Nephron (organoid): ENCODE results near the gene SETD2.

Source experiments
- H3K27ac Mint-ChIP-seq, 3 experiments: 2 replicates each; pipeline ENCODE4 v1.8.0; 2020; ENCODE audit warnings: mixed read lengths in 3 of 3, mild to moderate bottlenecking in 2 of 3, moderate library complexity in 1 of 3
- H3K27me3 Mint-ChIP-seq: 2 replicates; pipeline ENCODE4 v1.8.0; 2021; ENCODE audit warnings: low read depth, mild to moderate bottlenecking, moderate library complexity, mixed read lengths
- H3K36me3 Mint-ChIP-seq: 2 replicates; pipeline ENCODE4 v1.8.0; 2020; ENCODE audit warnings: low read depth, mixed read lengths
- H3K4me1 Mint-ChIP-seq: 2 replicates; pipeline ENCODE4 v1.8.0; 2020; ENCODE audit warnings: mixed read lengths
- H3K4me3 Mint-ChIP-seq, 3 experiments: 2 replicates each; pipeline ENCODE4 v1.8.0; 2020; ENCODE audit warnings: mild to moderate bottlenecking in 3 of 3, mixed read lengths in 3 of 3, moderate library complexity in 2 of 3
- H3K9me3 Mint-ChIP-seq: 2 replicates; pipeline ENCODE4 v1.8.0; 2020; ENCODE audit warnings: mixed read lengths
- TF ChIP-seq, protein P1 (sequence below), 3 experiments: fragments of 200-600 bp; sonication (generic); IDR thresholded peaks; one replicate each; pipeline ENCODE4 v1.5.0; 2021; ENCODE audit warnings: antibody characterized with exemption in 3 of 3; ENCODE audit not compliant: unreplicated experiment in 3 of 3

SETD2 gene

GRCh38 chr3:46999516-47000197 lies 164.3 kb downstream of the SETD2 start:
- no peaks in the 10 kb centered on the region for H3K9me3 Mint-ChIP-seq
- no peaks in the 10 kb centered on the region for H3K36me3 Mint-ChIP-seq
- H3K27me3 Mint-ChIP-seq: no peaks in the 10 kb centered on the region
- no peak overlapping the region for H3K27ac Mint-ChIP-seq
- TF ChIP-seq, protein P1, sequence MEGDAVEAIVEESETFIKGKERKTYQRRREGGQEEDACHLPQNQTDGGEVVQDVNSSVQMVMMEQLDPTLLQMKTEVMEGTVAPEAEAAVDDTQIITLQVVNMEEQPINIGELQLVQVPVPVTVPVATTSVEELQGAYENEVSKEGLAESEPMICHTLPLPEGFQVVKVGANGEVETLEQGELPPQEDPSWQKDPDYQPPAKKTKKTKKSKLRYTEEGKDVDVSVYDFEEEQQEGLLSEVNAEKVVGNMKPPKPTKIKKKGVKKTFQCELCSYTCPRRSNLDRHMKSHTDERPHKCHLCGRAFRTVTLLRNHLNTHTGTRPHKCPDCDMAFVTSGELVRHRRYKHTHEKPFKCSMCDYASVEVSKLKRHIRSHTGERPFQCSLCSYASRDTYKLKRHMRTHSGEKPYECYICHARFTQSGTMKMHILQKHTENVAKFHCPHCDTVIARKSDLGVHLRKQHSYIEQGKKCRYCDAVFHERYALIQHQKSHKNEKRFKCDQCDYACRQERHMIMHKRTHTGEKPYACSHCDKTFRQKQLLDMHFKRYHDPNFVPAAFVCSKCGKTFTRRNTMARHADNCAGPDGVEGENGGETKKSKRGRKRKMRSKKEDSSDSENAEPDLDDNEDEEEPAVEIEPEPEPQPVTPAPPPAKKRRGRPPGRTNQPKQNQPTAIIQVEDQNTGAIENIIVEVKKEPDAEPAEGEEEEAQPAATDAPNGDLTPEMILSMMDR (IDR thresholded peaks at IDR 0.05; ENCODE audit: unreplicated experiment in 3 of 3): no peak
- no peak overlapping the region for H3K4me3 Mint-ChIP-seq
- no peaks in the 10 kb centered on the region for H3K4me1 Mint-ChIP-seq

DNA sequence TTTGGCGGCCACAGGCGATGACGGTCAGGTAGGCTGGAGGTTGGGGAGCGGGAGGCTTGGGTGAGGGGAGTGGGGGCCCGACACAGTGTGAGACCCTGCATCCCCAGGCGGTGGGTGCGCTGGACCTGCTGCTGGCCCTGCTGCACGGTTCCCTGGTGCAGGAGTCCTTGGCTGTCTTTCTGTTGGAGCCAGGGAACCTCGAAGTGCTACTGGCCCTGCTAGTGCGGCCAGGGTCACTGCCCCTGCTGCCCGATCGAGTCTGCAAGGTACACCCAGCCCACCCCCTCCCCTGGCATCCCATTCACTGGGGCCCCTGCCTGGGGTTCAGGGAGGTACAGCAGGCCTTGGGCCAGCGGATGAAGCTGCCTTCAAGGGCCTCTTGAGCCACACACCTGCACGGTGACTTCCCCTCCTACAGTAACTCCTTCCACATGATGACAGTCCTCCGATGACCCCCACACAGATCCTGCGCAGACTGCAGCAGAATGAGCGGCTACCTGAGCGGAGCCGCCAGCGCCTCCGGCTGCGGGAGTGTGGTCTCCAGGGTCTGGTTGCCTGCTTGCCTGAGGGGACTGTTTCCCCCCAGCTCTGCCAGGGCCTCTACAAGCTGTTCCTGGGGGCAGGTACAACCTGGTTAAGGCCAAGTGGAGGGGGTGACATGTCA lies 164.9 kb downstream of the SETD2 start:
- H3K27ac Mint-ChIP-seq: no peak overlapping the region
- no peaks in the 10 kb centered on the region for H3K4me1 Mint-ChIP-seq
- TF ChIP-seq, protein P1 (IDR thresholded peaks at IDR 0.05; ENCODE audit: unreplicated experiment in 3 of 3): peak in 1 of 3 experiments; percentile 16
- no peaks in the 10 kb centered on the region for H3K36me3 Mint-ChIP-seq
- H3K27me3 Mint-ChIP-seq: no peaks in the 10 kb centered on the region
- H3K9me3 Mint-ChIP-seq: no peaks in the 10 kb centered on the region
- no peak overlapping the region for H3K4me3 Mint-ChIP-seq

- no peak overlapping the region for H3K27ac Mint-ChIP-seq
Observed at GRCh38 chr3:46998121-46998851, 165.6 kb downstream of the SETD2 start.

GRCh38 chr3:46997453-46998091 lies 166.3 kb downstream of the SETD2 start:
- H3K9me3 Mint-ChIP-seq: no peaks in the 10 kb centered on the region
- H3K36me3 Mint-ChIP-seq: no peaks in the 10 kb centered on the region
- no peaks in the 10 kb centered on the region for H3K4me1 Mint-ChIP-seq
- H3K27me3 Mint-ChIP-seq: no peaks in the 10 kb centered on the region
- no peak overlapping the region for H3K27ac Mint-ChIP-seq
- TF ChIP-seq, protein P1 (IDR thresholded peaks at IDR 0.05; ENCODE audit: unreplicated experiment in 3 of 3): no peak
- no peak overlapping the region for H3K4me3 Mint-ChIP-seq

More at GRCh38 chr3:46998121-46998851, 165.6 kb downstream of the SETD2 start:
- Mint-ChIP-seq H3K9me3 (no peaks in the 10 kb centered on the region), H3K36me3 (no peaks in the 10 kb centered on the region), H3K4me3 (no peak overlapping the region), H3K4me1 (no peaks in the 10 kb centered on the region), H3K27me3 (no peaks in the 10 kb centered on the region)
- TF ChIP-seq, protein P1 (IDR thresholded peaks at IDR 0.05; ENCODE audit: unreplicated experiment in 3 of 3): peak; percentile 62 to 72 (median 72)

- Mint-ChIP-seq H3K36me3 (no peaks in the 10 kb centered on the region), H3K9me3 (no peaks in the 10 kb centered on the region), H3K27ac (no peak overlapping the region), H3K4me1 (no peaks in the 10 kb centered on the region), H3K4me3 (no peak overlapping the region), H3K27me3 (no peaks in the 10 kb centered on the region)
- TF ChIP-seq, protein P1 (IDR thresholded peaks at IDR 0.05; ENCODE audit: unreplicated experiment in 3 of 3): no peak
Observed at GRCh38 chr3:46996689-46997452, 167.0 kb downstream of the SETD2 start.
